Testis (tissue), 3 donors: ENCODE results near the gene ZNF516. TPM values are rescaled to one million over a fixed set of nuclear protein-coding genes. Genes with fewer than 3 reads are reported as not detected.

Experiments
- DNase-seq: peaks from one replicate; pipeline ENCODE4 v3.0.0-alpha.2; 2019
- H3K27ac ChIP-seq, 2 donors: fragments of 200-600 bp; sonication (generic); one replicate each; pipeline ENCODE4 v1.5.1; 2019
- H3K27me3 ChIP-seq: fragments of 200-600 bp; sonication (generic); one replicate; pipeline ENCODE4 v1.5.1; 2019
- H3K36me3 ChIP-seq: fragments of 200-600 bp; sonication (generic); one replicate; pipeline ENCODE4 v1.5.1; 2017; ENCODE audit warnings: low read depth; ENCODE audit errors: missing control alignments
- H3K4me1 ChIP-seq: fragments of 200-600 bp; sonication (generic); one replicate; pipeline ENCODE4 v1.5.1; 2019
- H3K4me3 ChIP-seq, 2 donors: fragments of 200-600 bp; sonication (generic); one replicate each; pipeline ENCODE4 v1.5.1; 2017 to 2019
- H3K9me3 ChIP-seq: fragments of 200-600 bp; sonication (generic); one replicate; pipeline ENCODE4 v1.5.1; 2017
- POLR2A ChIP-seq: fragments of 450-650 bp; IDR thresholded peaks from one replicate; pipeline ENCODE4 v1.6.1; 2017; ENCODE audit warnings: antibody characterized with exemption, mild to moderate bottlenecking, moderate library complexity
- WGBS, 2 donors: methylation state at CpG; one replicate each; pipeline ENCODE4 v1.1.5; 2018; 5-methylcytosine and 5-hydroxymethylcytosine counted together
- intact Hi-C: fragments of 100-400 bp; cut with DNase I; formaldehyde crosslinking; loops from one replicate; pipeline ENCODE4 v1.15.1; 2023; ENCODE audit warnings: low total_unique reads
- polyA plus RNA-seq: library from polyadenylated mRNA; stranded (reverse); fragments of 350-450 nt; fragmentation: Illumina TruSeq; extraction: RNeasy Lipid Tissue Mini Kit (QIAGEN cat#74804); gene quantifications from one replicate; pipeline ENCODE4 v1.2.3, GENCODE V29; 2014; ENCODE audit warnings: low read depth, low replicate concordance; ENCODE audit not compliant: insufficient read depth
- total RNA-seq, 2 donors: library from RNA; depleted of rRNA; stranded (reverse); fragments of >200 nt; gene quantifications; one replicate each; pipeline ENCODE4 v1.2.3, GENCODE V29; 2016
- TF ChIP-seq, protein P1 (sequence below), 3 experiments: fragments of 450-650 bp in 2 of 3; fragments of 200-600 bp in 1 of 3; sonication (generic) in 1 of 3; IDR thresholded peaks; one replicate each; pipeline ENCODE4 v1.5.1; 2016 to 2019; ENCODE audit warnings: antibody characterized with exemption in 3 of 3, mild to moderate bottlenecking in 2 of 3, moderate library complexity in 1 of 3

The ZNF516 gene
- total and polyA plus RNA-seq, 3 donors from 2014 or later, result 79.0 to 212 (median 189) TPM

DNA sequence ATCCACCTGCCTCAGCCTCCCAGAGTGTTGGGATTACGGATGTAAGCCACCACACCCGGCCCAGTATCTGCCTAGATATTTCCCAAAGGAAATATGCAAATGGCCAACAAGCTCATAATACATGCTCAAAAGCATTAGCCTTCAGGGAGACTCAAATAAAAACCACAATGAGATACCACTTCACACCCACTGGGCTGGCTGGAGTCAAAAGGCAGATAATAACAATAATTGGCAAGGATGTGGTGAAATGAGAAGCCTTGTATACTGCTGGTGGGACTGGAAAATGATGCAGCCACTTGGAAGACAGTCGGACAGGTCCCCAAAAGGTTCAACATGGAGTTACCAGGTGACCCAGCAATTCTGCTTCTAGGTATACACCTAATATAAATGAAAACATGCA, 20.5 kb upstream of the ZNF516 start:
- H3K36me3 ChIP-seq, result no peaks in the 10 kb centered on the region
- intact Hi-C loops, result no loop called here
- no peak overlapping the region for H3K4me3 ChIP-seq
- TF ChIP-seq, protein P1, sequence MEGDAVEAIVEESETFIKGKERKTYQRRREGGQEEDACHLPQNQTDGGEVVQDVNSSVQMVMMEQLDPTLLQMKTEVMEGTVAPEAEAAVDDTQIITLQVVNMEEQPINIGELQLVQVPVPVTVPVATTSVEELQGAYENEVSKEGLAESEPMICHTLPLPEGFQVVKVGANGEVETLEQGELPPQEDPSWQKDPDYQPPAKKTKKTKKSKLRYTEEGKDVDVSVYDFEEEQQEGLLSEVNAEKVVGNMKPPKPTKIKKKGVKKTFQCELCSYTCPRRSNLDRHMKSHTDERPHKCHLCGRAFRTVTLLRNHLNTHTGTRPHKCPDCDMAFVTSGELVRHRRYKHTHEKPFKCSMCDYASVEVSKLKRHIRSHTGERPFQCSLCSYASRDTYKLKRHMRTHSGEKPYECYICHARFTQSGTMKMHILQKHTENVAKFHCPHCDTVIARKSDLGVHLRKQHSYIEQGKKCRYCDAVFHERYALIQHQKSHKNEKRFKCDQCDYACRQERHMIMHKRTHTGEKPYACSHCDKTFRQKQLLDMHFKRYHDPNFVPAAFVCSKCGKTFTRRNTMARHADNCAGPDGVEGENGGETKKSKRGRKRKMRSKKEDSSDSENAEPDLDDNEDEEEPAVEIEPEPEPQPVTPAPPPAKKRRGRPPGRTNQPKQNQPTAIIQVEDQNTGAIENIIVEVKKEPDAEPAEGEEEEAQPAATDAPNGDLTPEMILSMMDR (IDR thresholded peaks at IDR 0.05), result no peak
- TF ChIP-seq POLR2A, result no peak
- H3K9me3 ChIP-seq, result no peaks in the 10 kb centered on the region
- H3K27me3 ChIP-seq, result no peaks in the 10 kb centered on the region
- H3K27ac ChIP-seq, result no peak overlapping the region
- DNase-seq, result no peak
- H3K4me1 ChIP-seq, result peaks cover 19% of the 10 kb centered on the region
- WGBS, 2 donors, result 90 to 95% methylated on average over 3 of the region's 3 CpGs

DNA sequence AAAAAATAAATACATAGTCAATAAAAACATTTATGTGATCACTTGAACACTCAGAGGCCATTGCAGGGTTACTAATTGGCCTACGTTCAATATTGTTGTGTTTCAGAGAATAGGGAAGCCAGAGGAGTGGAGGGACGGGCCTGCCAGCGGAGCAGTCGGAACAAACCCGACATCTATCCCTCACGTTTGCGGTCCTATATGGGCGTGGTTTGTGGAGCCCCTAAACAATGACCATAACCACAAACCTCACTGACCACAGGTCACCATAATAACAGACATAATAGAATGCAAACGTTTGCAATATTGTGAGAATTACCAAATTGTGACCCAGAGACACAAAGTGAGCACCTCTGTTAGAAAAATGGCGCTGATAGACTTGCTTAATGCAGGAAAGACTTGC, 19.5 kb upstream of the ZNF516 start:
- intact Hi-C loops, result no loop called here
- Histone ChIP-seq H3K9me3 (no peaks in the 10 kb centered on the region), H3K4me3 (no peak overlapping the region), H3K27ac (no peak overlapping the region), H3K27me3 (no peaks in the 10 kb centered on the region), H3K36me3 (no peaks in the 10 kb centered on the region), H3K4me1 (peaks cover 9% of the 10 kb centered on the region)
- TF ChIP-seq, protein P1 (IDR thresholded peaks at IDR 0.05), result no peak
- TF ChIP-seq POLR2A, result no peak
- DNase-seq, result no peak
- WGBS, 2 donors, result 90 to 91% methylated on average over 10 of the region's 10 CpGs

DNA sequence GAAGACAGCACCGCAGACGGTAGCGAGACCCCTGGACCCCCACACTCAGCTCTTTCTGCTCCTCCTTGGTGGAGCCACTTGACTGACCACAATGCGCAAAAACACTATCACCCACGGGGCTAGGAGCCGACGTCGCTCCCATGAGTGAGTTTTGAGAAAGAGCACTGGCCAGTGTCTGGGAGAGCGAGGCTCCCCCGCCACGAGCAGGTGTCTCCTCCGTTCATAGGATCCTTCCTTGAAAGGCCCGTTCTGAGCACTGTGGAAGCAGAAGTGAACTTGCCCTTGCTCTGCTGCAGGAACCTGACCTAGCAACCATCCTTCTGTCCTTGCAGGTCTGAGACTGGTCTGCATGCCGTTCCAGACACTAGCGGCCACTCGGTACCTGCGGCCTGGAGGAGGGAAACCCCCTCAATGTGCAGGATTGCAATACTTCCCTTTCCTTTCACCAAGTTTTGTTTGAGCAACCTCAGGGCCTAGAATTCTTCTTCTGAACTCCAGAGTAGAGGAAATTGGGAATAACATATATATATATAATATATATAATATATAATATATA, 12.9 kb upstream of the ZNF516 start:
- intact Hi-C loops, result no loop called here
- TF ChIP-seq, protein P1 (IDR thresholded peaks at IDR 0.05), result no peak
- TF ChIP-seq POLR2A, result no peak
- Histone ChIP-seq H3K27ac (no peak overlapping the region), H3K9me3 (no peaks in the 10 kb centered on the region), H3K4me3 (no peak overlapping the region), H3K27me3 (no peaks in the 10 kb centered on the region), H3K4me1 (peaks cover 2% of the 10 kb centered on the region), H3K36me3 (no peaks in the 10 kb centered on the region)
- WGBS, 2 donors, result 84 to 86% methylated on average over 16 to 17 of the region's 17 CpGs
- DNase-seq, result no peak

DNA sequence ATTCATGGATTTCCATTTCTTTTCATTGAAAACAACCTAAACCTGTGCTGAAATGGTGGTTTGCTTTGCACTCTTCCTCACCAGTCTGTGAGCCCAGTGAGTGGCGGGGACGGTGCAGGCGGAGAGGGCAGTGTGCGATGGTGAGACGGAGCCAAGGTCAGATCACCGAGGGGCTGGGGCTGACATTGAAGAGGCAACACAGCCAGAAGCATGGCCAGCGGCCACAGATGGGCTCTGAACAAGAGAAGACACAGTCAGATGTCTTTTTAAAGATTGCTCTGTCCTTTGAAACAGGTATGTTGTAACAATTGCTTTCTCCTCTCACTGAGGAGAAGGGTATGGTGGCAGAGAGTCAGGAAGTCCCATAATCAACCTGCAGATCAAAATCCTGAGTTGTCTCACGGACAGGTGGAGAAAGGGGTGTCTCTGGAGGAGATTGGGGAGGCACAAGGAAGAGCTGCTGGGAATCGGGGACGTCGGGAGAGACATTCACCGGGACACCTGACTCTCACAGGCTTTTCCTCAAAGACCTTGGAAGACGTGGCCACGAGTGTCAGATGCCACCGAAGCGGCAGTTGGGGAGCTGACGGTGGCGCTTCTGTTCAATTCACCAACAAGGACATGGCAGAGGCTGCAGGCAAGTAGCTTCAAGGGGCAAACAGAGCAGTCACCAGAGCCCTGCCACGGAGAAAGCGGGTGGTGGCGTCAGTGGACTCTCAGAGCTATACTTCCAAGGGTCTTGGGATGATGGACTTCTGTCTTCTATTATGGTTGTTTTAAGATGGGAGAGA, 12.1 kb upstream of the ZNF516 start:
- 89 to 90% methylated on average over 11 to 21 of the region's 21 CpGs for WGBS, 2 donors
- Histone ChIP-seq H3K4me3 (no peak overlapping the region), H3K27me3 (no peaks in the 10 kb centered on the region), H3K36me3 (no peaks in the 10 kb centered on the region), H3K4me1 (peaks cover 2% of the 10 kb centered on the region), H3K9me3 (no peaks in the 10 kb centered on the region), H3K27ac (no peak overlapping the region)
- no peak for DNase-seq
- TF ChIP-seq, protein P1 (IDR thresholded peaks at IDR 0.05), result no peak
- no peak for TF ChIP-seq POLR2A
- intact Hi-C loops, result no loop called here
